ACHN (cell line): Measurements from ENCODE around the gene CTNND2.

ENCODE experiments used
- DNase-seq: peaks from one replicate; pipeline ENCODE4 v3.0.0-alpha.2; 2015
- in situ Hi-C: cut with HindIII; loops from 2 replicates; pipeline ENCODE4 v1.10.0; 2017; ENCODE audit warnings: low sequenced_read_pairs, low pct_ligation_motif_present, low pct_unique_long_range_greater_than_20kb

The CTNND2 gene

GRCh38 chr5:11704916-11705315 is 199.3 kb downstream of the CTNND2 start:
- DNase-seq: no peak
- in situ Hi-C loops: no loop called here

- DNase-seq: no peak
- in situ Hi-C loops: no loop called here
These were observed 203.9 kb downstream of the CTNND2 start for GRCh38 chr5:11700391-11700790.

- in situ Hi-C loops: no loop called here
- DNase-seq: no peak
These were observed 211.6 kb downstream of the CTNND2 start for GRCh38 chr5:11692636-11693035.

- no peak for DNase-seq
- in situ Hi-C loops: no loop called here
These were observed 216.7 kb downstream of the CTNND2 start for GRCh38 chr5:11687498-11687897.

GRCh38 chr5:11684607-11685006 is 219.6 kb downstream of the CTNND2 start:
- no peak for DNase-seq
- in situ Hi-C loops: no loop called here

GRCh38 chr5:11683666-11684065 is 220.6 kb downstream of the CTNND2 start:
- in situ Hi-C loops: no loop called here

DNA sequence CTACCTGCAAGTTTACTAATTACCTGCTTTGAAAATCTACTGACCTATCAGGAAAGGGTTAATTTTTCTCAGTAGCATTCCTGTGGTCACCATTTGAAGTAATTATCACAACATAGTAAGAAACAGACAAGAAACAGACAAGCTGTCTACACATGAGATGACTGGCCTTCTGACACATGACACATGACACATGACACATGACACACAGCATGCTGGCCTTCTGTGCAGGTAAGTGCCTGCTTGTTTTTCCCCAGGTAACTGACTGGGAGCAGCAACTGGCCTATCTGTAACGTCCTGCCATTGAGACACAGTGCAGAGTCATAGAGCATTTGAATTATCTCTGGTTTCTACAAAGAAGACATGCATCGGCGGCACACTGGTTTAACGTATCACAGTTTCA is 222.4 kb downstream of the CTNND2 start:
- no peak for DNase-seq
- in situ Hi-C loops: no loop called here

More at GRCh38 chr5:11683666-11684065, 220.6 kb downstream of the CTNND2 start:
- DNase-seq: no peak

GRCh38 chr5:11679676-11680075 is 224.6 kb downstream of the CTNND2 start:
- no peak for DNase-seq
- in situ Hi-C loops: no loop called here

- in situ Hi-C loops: no loop called here
- no peak for DNase-seq
These were observed 229.1 kb downstream of the CTNND2 start for GRCh38 chr5:11675184-11675583.

- in situ Hi-C loops: no loop called here
- DNase-seq: no peak
These were observed 231.7 kb downstream of the CTNND2 start for GRCh38 chr5:11672385-11673085.

- no peak for DNase-seq
- in situ Hi-C loops: no loop called here
These were observed 245.9 kb downstream of the CTNND2 start for GRCh38 chr5:11658376-11658775.

DNA sequence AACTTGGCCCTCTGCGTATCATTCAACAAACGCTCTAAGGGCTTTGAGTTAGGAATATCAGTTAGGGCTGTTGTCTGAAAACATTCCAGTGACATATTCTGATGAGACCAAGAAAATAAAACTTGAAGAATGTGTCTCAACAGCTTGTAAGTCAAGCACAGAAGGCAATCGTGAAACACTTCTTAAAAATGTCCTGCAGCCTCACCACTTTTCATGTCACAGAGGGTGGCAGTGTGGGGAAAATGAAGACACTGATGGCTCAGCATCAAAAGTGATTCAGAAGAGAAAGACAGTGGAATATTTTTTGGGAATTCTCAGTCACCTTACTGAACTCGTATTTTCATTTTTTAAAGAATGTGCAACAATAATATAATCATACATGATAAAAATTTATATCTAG is 247.3 kb downstream of the CTNND2 start:
- in situ Hi-C loops: no loop called here
- DNase-seq: no peak

- DNase-seq: no peak
- in situ Hi-C loops: no loop called here
These were observed 248.6 kb downstream of the CTNND2 start for GRCh38 chr5:11655681-11656080.

GRCh38 chr5:11650936-11651335 is 253.3 kb downstream of the CTNND2 start:
- in situ Hi-C loops: no loop called here
- DNase-seq: no peak

DNA sequence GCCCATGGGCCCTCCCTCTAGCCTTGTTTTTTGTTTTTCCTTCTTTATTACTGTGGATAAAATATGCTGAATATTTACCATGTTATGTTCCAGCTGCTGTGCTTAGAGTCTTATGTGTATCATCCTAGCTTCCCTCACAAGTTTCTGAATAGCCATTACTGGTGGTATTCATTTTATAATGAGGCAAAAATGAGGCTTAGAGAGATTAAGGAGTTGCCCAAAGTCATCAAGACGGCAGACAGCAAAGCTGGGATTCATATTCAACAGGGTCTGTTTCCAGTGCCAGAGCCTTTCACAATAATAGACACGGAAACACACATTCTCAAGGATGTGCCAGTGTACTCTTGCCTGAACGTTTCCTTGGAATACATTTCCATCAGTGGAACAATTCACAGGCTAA is 258.1 kb downstream of the CTNND2 start:
- DNase-seq: no peak
- in situ Hi-C loops: no loop called here

- in situ Hi-C loops: no loop called here
These were observed 261.8 kb downstream of the CTNND2 start for GRCh38 chr5:11642438-11642837.

DNA sequence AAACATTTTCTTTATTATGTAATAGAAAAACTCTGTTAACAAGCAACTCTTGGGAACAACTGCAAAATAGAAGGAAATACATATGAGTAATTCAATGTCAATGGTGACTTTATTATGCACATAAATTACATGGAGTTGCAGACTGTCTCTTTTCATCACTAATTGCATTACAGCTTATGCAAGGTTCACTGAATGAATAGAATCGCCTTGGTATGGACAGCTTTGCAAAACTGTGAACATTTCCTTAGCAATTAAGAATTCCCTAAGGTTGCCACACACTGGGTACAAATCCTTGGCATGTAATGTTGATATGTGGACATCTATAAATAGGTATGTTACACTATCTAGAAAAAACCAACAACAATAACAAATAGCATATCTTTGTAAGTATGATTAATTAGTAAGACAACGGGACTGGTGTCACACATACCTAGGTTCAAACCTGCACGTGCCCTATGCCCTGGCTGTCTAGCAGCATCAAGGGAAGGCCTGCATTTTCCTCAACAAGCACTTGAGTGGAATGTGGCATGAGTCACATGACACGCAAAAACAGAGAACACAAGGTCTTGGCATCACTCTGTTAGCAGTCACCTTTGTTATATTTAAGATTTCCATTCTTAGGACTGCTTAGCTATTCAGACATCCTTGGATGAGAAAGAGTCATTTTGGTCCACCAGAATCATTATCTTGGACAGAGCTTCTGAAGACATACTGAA is 263.9 kb downstream of the CTNND2 start:
- DNase-seq: no peak
- in situ Hi-C loops: no loop called here

More at GRCh38 chr5:11642438-11642837, 261.8 kb downstream of the CTNND2 start:
- DNase-seq: no peak

DNA sequence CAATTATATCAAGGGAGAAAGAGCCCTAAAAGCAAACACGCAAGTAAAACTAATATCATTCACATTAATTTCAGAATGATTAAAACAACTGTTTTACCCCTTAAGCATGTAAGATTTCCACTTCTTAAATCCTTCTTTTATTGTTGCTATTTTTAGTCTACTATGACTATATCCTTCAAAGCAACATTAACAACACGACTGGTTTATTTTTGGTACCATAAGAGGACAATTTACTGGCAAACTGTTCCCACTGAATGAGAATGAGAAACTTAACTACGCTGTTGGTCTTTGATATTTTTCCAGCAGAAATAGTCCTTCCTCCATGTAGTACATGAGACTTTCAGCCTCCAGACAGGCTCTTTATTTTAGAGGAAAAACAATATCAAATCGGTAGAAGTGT is 281.5 kb downstream of the CTNND2 start:
- no peak for DNase-seq
- in situ Hi-C loops: no loop called here

- no peak for DNase-seq
- in situ Hi-C loops: no loop called here
These were observed 284.1 kb downstream of the CTNND2 start for GRCh38 chr5:11620172-11620571.

- in situ Hi-C loops: no loop called here
- DNase-seq: peak; percentile 28
These were observed 284.8 kb downstream of the CTNND2 start for GRCh38 chr5:11619339-11620024.
